VCaP (cell line): ENCODE results near the gene DIP2B.

Experiments used
- H3K27ac ChIP-seq: fragments of 450-650 bp; 2 replicates; pipeline ENCODE4 v1.5.1; 2017
- TF ChIP-seq, protein P1 (sequence below): fragments of 450-650 bp; conservative IDR thresholded peaks from 2 replicates; pipeline ENCODE4 v1.5.1; 2017; ENCODE audit warnings: mild to moderate bottlenecking, moderate library complexity

DIP2B gene

DNA sequence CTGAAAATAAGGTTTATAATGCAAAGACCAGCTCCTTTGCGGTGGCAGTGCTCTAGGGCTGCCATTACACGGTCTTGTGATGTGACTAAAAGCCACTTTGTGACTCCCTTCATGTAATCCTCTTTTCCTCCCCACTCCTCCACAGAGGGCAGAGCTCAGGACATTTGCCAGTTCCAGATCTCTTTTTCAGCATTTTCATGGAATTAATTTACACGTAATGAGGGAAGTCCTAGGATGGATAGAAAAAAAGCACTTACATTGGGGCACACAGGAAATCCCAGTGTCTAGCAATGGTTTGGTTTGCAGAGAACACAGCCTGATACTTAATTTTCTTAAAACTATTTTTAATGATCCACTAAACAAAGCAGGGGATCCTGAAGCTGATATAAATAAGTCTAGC lies 241.6 kb downstream of the DIP2B start:
- TF ChIP-seq, protein P1, sequence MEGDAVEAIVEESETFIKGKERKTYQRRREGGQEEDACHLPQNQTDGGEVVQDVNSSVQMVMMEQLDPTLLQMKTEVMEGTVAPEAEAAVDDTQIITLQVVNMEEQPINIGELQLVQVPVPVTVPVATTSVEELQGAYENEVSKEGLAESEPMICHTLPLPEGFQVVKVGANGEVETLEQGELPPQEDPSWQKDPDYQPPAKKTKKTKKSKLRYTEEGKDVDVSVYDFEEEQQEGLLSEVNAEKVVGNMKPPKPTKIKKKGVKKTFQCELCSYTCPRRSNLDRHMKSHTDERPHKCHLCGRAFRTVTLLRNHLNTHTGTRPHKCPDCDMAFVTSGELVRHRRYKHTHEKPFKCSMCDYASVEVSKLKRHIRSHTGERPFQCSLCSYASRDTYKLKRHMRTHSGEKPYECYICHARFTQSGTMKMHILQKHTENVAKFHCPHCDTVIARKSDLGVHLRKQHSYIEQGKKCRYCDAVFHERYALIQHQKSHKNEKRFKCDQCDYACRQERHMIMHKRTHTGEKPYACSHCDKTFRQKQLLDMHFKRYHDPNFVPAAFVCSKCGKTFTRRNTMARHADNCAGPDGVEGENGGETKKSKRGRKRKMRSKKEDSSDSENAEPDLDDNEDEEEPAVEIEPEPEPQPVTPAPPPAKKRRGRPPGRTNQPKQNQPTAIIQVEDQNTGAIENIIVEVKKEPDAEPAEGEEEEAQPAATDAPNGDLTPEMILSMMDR = no peak
- H3K27ac ChIP-seq = no peak overlapping the region

DNA sequence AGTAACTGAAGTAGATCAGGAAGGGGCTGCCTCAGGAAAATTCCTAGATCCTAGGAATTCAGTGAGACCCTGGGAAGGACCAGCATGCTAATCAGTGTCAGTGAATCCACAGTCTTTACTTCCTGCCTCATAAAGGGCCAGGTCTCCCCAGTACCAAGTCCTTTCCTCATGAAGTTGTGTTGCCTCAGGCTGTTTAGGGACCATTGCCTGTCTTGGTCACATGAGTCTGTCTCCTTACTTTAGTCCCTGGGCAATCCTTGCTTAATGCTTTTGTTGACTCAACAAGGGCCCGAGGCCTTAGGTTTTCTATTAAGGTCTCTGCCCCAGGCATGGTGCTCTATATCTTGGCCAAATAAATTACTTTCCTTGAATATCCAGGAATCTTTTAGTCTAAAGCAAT lies 243.0 kb downstream of the DIP2B start:
- no peak overlapping the region for H3K27ac ChIP-seq
- TF ChIP-seq, protein P1 = no peak

DNA sequence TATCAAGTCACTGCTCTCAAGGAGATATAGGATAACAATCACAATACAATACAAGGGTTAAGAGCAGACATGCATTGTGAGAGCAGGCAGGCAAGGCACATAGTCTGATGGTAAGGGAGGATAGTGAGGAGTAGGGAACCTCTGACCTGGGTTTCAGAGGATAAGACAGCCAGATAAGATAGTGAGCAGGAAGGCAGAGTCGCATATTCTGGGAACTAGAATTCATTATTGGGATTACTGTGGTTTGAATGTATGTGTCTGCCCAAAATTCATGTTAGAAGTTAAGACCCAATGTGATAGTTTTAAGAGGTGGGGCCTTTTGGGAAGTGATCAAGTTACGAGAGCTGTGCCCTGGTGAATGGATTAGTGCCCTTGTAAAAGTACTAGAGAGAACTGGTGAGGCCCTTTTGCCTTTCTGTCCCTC lies 244.7 kb downstream of the DIP2B start:
- no peak overlapping the region for H3K27ac ChIP-seq
- TF ChIP-seq, protein P1 = no peak

DNA sequence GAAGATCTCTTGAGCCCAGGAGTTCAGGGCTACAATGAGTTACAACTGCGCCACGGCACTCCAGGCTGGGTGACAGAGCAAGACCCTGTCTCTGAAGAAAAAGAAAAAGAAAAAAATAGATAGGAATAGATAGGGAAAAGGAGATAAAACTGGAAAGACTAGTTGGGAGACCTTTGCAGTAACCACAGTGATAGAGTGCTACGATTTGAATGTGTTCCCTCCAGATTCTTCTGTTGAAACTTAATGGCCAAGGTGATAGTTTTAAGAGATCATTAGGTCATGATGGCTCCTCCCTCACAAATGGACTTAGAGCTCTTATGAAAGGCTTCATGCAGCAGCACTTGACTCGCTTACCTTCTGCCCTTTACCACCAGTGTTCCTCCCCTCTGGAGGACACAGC lies 245.6 kb downstream of the DIP2B start:
- TF ChIP-seq, protein P1 = no peak
- H3K27ac ChIP-seq = no peak overlapping the region

DNA sequence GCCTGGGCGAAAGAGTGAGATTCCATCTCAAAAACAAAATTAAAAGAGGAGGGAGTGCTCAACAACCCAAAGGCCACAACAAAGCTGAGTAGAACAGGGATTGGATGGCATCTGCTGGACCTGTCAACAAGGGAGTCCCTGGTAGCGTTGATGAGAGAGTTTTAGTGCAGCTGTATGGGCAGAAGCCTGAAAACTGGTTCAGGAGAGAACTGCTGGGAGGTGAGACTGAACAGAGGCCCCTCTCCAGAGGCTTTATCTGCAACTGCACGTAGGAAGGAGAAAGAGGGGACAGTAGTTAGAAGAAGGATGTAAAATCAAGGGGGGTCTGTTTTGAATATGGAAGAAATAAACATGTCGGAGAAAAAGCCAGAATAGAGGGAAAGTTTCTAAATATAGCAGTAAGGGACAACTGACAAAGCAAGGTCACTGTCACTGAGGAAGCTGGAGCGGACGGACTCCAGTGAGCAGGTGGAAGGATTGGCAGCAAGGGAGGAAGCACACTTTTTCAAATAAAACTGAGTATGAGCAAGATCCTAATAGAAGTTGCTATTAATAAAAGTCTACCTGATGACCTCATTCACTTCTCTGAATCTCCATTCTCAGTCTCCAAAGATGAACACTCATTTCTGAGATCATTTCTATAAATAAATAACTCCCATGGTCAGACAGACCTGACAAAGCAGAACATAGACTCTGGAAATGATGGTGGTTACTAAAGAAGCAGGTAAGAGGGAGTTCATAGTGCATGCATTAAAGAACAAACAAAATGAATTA lies 247.3 kb downstream of the DIP2B start:
- no peak overlapping the region for H3K27ac ChIP-seq

DNA sequence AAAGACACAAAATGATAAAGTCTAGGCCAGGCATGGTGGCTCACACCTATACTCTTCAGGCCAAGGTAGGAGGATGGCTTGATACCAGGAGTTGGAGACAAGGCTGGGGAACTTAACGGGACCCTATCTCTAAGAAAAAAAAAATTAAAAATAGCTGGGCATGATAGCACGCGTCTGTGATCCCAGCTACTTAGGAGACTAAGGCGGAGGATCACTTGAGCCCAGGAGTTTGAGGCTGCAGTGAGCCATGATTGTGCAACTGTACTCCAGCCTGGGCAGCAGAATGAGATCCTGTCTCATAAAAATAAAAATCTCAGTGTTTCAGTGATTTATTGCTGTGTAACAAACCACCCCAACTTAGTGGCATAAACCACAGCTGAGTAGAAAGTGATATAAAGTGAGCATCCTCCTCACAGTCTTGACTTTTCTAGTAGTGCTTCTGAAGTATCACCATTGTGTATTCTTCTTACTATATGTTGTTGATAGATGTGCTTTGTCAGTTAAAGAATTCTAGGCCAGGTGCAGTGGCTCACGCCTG lies 248.5 kb downstream of the DIP2B start:
- TF ChIP-seq, protein P1 = no peak
- H3K27ac ChIP-seq = no peak overlapping the region

More for the DNA sequence above, 247.3 kb downstream of the DIP2B start:
- TF ChIP-seq, protein P1 = no peak

DNA sequence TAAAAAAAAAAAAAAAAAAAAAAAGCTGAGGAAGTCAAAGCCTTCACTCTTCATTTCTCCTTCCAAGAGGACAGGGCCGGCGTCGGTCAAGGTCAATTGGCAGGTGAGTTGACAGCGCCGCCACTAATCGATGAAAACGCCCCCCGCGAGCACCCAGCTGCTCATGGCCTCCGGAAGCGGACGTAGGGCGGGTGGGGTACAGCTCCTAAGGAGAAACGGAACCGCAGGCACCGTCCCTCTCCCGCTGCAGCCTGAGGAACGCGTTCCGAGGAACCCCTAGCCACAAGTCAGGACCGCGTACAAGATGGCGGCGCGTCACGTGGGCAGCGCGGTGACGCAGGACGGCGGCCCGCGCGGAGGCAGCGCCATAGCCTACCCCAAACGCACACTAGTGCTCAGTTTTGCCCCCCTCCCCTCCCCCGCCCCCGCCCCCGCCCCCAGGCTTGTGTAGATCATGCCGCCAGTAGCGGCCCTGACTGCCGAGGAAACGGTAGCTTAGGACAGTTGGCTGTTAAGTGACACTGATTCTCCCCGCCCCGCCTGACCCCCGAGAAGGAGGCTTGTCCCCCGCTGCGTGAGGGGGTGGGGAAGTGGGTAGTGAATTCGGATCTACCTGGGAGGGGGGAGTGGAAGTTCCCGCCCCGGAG lies 259.0 kb downstream of the DIP2B start, which contains the start of gene ATF1:
TSS of gene ATF1 (plus strand) at position 463 of the 647 bp plus-strand sequence. CDS start 16,045 bp downstream, outside the sequence.
- TF ChIP-seq, protein P1 = no peak
- peak within 1 kb of the TSS; percentile 97 for H3K27ac ChIP-seq
